HG02981 (cell line): ENCODE data around the gene C3orf49.

Experiments used
- ATAC-seq: cut with Tn5 transposase; IDR thresholded peaks from one replicate; pipeline ENCODE4 v1.9.1; 2021; ENCODE audit warnings: mild to moderate bottlenecking, moderate library complexity; ENCODE audit not compliant: unreplicated experiment

C3orf49 gene

GRCh38 chr3:63849175-63849574, 30.1 kb downstream of the C3orf49 start:
- ATAC-seq, result no peak

GRCh38 chr3:63851287-63851686, 32.2 kb downstream of the C3orf49 start:
- ATAC-seq, result no peak

DNA sequence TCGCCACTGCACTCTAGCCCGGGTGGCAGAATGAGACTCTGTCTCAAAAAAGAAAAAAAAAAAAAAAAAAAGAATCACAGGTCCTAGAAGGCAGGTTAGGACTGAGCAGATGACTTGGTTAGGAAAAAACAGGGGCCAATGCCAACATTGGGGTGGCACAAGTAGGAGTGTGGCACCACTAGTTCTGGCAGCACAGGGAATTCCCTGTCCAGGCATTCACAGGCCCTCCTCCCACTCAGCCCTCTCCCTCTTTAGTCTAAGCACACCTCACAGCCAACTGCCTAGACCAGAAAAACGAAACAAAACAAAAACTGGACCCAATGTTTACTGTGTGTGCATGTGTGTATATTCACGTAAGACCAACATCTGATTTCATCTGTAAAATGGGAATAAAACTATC, 34.0 kb downstream of the C3orf49 start:
- ATAC-seq, result no peak

GRCh38 chr3:63855333-63855940, 36.3 kb downstream of the C3orf49 start:
- no peak for ATAC-seq

GRCh38 chr3:63857311-63857710, 38.2 kb downstream of the C3orf49 start:
- ATAC-seq, result no peak

DNA sequence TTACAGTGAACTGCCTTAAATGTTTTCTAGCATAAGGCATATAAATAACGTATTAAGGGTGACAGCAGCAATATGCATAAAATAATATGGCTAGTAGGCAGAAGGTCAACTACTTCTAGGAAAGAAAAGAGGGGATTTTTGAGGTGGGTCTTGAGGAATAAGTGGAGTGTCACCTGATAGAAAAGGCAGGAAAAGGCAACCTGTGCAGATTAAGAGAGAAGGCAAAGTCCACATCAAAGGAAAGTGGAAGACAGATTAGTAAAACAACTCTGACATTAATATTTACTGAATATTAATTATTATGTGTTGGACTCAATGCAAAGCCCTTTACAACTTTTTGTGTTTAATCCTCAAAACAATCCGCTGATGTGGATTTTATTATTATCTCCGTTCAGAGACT, 41.7 kb downstream of the C3orf49 start:
- ATAC-seq, result no peak

- no peak for ATAC-seq
These were observed 42.2 kb downstream of the C3orf49 start for GRCh38 chr3:63861306-63861705.

- ATAC-seq, result no peak
These were observed 43.7 kb downstream of the C3orf49 start for GRCh38 chr3:63862804-63863149.

DNA sequence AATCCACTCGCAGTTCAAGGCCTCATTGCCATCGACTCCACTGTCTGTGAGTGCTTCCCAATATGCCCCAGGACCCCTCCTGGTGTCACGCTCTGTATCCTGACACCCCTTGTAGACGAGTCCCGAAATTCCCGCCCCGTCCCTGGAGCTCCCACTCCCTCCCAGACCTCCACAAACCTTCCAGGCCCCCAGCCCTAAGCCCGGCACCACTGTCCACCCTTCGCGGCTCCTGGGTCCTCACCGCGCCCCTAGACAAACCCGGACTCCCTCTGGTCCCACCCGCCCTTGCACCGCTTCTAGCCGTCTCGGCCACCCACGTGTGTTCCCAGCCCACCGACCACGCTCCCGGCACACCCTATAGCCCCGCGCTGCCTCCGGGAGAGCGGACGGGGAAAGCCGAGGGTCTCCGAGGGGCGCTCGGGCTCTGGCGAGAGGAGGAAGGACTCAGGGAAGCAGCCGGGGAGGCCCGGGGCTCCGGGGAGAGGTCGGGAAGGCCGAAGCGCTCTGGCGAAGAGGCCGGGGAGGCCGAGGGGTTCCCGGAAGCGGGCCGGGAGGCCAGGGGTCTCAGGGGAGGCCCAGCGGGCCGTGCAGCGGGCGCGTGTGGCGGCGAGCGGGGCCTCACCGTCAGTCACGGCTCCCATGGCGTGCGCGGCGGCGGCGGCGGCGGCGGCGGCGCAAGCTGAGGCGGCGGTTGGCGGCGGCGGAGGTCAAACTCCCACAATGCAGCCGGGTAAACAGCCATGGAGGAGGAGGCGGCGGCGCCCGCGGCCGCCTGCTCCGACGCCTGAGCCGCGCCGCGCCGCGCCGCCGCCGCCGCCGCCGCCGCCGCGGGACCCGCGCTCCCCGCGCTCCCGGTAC, 44.3 kb downstream of the C3orf49 start, which contains the start of the genes ATXN7 and THOC7:
TSS of gene ATXN7 (plus strand) at position 718 of the 858 bp plus-strand sequence. CDS start 48,732 bp downstream, outside the sequence.
TSS of gene THOC7 (minus strand) at position 656 of the 858 bp plus-strand sequence. CDS start at position 641, 15 bp downstream.
- peak; percentile 69 for ATAC-seq

DNA sequence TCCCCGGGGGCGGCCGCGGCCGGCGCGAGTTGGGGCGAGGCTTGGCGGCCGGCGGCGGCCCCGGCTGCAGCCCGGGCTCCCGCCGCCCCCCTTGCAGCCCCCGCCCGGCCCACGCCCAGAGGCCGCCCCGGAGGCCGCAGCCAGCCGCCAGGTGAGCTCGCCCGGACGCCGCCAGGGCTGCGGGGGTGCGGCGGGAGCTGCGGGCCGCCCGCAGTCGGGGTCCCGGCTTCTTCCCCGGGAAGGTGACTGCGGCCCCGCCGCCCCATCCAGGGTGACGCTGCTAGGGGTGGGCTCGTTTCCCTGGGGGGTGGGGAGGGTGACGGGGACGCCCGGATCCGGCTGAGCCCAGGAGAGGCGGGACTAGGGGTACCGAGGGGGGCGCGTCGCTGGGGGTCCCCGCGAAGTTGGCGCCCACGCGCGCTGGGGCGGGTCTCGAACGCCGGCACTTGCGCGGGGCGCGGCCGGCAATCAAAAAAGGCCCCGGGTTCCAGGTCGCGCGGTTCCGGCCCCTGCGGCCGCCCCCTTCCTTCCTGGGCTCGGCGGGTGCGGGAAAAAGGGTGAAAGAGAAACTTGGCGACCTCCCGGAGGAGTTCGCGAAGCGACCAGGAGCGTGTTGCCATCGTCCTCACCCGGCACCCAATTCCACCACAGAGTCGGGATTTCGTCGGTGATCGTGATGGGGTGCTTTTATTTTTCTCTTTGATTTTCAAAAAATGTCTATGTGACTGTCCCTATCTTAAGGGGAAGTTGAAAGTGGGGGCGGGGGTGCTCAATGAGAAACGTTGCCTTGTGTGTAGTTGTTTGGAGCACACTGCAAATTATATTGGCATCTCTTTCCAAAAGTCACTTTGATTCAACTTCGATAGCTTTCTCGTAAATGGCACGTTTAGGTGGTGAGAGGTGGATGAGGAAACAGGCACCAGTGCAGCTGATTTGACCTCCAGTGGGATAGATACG, 45.2 kb downstream of the C3orf49 start:
- peak; percentile 49 for ATAC-seq

DNA sequence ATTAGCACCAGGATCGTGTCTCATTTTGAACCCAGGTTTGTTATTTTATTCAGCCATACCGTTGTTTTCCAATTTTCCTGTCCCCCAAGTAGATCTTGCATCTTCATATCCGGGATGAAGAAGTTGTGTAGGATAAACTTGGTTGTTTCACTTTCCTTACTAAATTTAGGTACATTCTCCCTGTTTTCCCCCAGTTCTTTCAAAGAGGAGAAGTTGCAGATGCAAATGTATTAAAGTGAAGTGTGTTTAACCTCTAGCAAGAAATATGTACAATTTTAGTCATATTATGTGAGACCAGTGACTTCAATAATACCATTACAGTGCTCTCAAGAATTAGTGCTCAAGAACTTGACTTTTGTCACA, 45.8 kb downstream of the C3orf49 start:
- no peak for ATAC-seq

DNA sequence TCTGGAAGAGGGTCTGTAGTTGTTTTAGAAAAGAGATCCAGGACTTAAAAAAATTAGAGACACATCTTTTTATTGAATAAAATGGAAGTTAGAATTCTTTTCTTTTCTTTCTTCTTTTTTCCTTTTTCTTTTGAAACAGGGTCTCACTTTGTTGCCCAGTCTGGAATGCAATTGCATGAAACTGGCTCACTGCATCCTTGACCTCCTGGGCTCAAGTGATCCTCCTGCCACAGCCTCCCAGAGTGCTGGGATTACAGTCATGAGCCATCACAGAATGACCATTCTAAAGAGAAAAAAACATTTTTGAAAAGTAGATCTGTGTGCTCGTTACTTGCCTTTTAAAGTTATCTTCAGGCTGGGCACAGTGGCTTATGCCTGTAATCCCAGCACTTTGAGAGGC, 48.1 kb downstream of the C3orf49 start:
- ATAC-seq, result no peak

DNA sequence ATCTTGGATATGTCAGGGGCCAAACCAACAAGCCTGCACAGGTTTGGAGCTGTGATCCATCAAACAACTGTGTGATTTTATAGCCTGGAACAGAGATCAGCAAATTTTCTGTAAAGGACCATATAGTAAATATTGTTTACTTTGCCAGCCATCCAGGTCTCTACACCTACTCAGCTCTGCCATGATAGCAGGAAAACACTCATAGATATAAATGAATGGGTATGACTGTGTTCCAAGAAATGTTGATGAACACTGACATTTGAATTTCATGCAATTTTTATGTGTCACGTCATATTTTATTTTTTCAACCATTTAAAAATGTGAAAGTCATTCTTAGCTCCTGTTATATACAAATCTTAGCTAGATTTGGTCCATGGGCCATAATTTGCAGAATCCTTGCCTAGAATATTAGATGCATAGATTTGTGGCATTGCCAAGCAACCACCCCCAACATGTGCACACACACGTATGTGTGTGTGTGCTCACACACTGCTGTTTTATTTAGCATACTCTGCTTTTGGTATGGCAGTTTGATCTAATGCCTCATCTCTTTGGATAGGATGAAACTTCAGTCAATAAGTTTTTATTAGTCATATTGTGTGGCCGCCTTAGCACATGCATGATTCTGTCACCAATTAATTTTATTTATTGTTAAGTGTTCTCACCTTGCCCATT, 51.0 kb downstream of the C3orf49 start:
- no peak for ATAC-seq

GRCh38 chr3:63870615-63871005, 51.5 kb downstream of the C3orf49 start:
- no peak for ATAC-seq

DNA sequence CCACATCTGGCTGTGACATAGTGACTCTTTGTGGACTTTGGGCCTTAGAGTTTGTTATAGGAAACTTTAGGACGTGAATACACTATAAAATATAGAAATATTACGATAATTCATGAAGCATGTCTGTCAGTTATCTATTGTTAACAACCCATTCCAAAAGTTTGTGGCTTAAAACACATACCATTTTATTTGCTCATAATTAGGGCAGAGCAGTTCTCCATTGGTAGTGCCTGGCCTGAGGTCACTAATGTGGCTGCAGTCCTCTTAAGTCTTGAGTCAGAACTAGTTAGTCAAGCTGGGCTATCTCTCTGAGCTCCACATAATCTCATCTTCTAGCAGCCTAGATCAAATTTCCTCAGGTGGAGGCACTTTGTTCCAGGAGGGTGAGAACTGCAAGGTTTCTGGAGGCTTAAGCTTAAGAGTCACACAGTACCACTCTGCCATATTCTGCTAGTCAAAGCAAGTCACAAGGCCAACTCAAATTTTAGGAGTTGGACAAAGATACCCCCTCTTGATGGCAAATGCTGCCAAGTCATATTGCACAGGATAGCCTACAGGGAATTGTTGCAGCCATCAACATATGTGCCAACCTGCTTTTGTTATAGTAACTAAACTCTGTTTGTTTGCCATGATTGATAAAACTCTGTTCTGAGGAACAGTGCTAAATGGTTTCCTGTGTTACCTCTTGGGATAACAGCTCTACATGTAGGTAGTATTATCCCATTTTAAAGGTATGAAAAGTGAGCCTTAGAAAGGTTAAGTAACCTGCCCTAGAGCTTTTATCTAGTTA, 53.2 kb downstream of the C3orf49 start:
- no peak for ATAC-seq

DNA sequence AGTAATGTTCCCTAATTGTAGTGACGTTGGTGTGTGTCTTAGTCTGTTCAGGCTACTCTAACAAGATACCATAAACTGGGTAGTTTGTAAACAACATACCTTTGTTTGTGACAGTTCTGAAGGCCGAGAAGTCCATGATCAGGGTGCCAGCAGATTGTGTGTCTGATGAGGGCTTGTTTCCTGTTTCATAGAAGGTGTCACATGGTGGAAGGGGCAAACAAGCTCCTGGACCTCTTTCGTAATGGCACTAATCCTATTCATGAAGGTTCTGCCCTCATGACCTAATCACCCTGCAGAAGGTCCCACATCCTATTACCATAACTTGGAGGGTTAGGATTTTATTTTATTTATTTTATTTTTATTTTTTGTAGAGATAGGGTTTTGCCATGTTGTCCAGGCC, 55.7 kb downstream of the C3orf49 start:
- no peak for ATAC-seq

- ATAC-seq, result no peak
These were observed 56.4 kb downstream of the C3orf49 start for GRCh38 chr3:63875510-63875909.

DNA sequence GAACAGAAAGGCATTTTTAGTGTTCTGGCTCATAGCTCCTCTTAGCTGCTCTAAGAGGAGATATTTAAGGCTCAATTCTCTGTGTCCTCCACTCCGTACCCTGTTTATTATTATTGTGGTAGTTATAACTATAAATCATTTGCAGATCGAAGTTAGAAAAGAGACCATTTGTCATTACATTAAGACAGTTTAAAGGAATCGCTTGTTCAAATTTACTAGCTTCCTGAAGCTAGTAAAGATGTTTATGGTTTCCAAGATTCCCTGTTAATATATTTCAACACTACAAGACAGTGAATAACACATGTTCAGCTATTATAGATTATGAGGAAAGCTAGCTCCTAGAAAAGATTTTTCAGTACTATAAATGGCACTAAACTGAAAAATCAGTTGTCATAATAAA, 57.2 kb downstream of the C3orf49 start:
- no peak for ATAC-seq

GRCh38 chr3:63877737-63878393, 58.8 kb downstream of the C3orf49 start:
- ATAC-seq, result no peak
